SH-SY5Y (cell line): ENCODE results near the gene CARD14.

ENCODE experiments used
- GATA2 ChIP-seq: IDR thresholded peaks from 2 replicates; pipeline ENCODE4 v1.6.1; 2011; ENCODE audit warnings: mild to moderate bottlenecking, low read depth, low read length
- GATA3 ChIP-seq: IDR thresholded peaks from 2 replicates; pipeline ENCODE4 v1.6.1; 2011; ENCODE audit warnings: low read depth, mild to moderate bottlenecking, low read length, moderate library complexity

GRCh38 chr17:80213643-80213975 lies 43.8 kb downstream of the CARD14 start:
- no peak for TF ChIP-seq GATA3
- no peak for TF ChIP-seq GATA2
